ENCODE results near the gene DNAJC25. TPM values are rescaled to one million over a fixed set of nuclear protein-coding genes. Genes with fewer than 3 reads are reported as not detected.
A peak's percentile ranks its signal among the peaks of the same experiment; 100 is the strongest.
"Not testable (repeated sequence)": the region's sequence is repeated elsewhere in the genome, so short reads cannot be mapped to it uniquely, and the experiment has no call there.

DNAJC25 gene
- total RNA-seq, 1 donor: 4.9 TPM

GRCh38 chr9:111645806-111646205, 14.7 kb downstream of the DNAJC25 start:
- Histone ChIP-seq H3K9me3 (ENCODE audit: low read depth, low read length) (no peaks in the 10 kb centered on the region), H3K27me3 (ENCODE audit: insufficient read depth, low read length) (no peaks in the 10 kb centered on the region), H3K4me3 (ENCODE audit: low read length) (no peak overlapping the region), H3K4me1 (ENCODE audit: insufficient read depth, low read length) (no peaks in the 10 kb centered on the region)

- H3K27me3 ChIP-seq (ENCODE audit: insufficient read depth, low read length): no peaks in the 10 kb centered on the region
- no peak overlapping the region for H3K4me3 ChIP-seq (ENCODE audit: low read length)
- H3K9me3 ChIP-seq (ENCODE audit: low read depth, low read length): no peaks in the 10 kb centered on the region
- H3K4me1 ChIP-seq (ENCODE audit: insufficient read depth, low read length): no peaks in the 10 kb centered on the region
These were observed 15.3 kb downstream of the DNAJC25 start for GRCh38 chr9:111646417-111646816.

- H3K27me3 ChIP-seq (ENCODE audit: insufficient read depth, low read length): no peaks in the 10 kb centered on the region
- H3K4me1 ChIP-seq (ENCODE audit: insufficient read depth, low read length): no peaks in the 10 kb centered on the region
- no peak overlapping the region for H3K4me3 ChIP-seq (ENCODE audit: low read length)
- no peaks in the 10 kb centered on the region for H3K9me3 ChIP-seq (ENCODE audit: low read depth, low read length)
These were observed 16.9 kb downstream of the DNAJC25 start for GRCh38 chr9:111648066-111648465.

- H3K4me1 ChIP-seq (ENCODE audit: insufficient read depth, low read length): no peaks in the 10 kb centered on the region
- H3K9me3 ChIP-seq (ENCODE audit: low read depth, low read length): no peaks in the 10 kb centered on the region
- H3K27me3 ChIP-seq (ENCODE audit: insufficient read depth, low read length): no peaks in the 10 kb centered on the region
- no peak overlapping the region for H3K4me3 ChIP-seq (ENCODE audit: low read length)
These were observed 17.9 kb downstream of the DNAJC25 start for GRCh38 chr9:111649016-111649415.

GRCh38 chr9:111657051-111657450, 25.9 kb downstream of the DNAJC25 start:
- peaks cover 7% of the 10 kb centered on the region for H3K4me1 ChIP-seq (ENCODE audit: insufficient read depth, low read length)
- no peaks in the 10 kb centered on the region for H3K9me3 ChIP-seq (ENCODE audit: low read depth, low read length)
- H3K4me3 ChIP-seq (ENCODE audit: low read length): no peak overlapping the region
- no peaks in the 10 kb centered on the region for H3K27me3 ChIP-seq (ENCODE audit: insufficient read depth, low read length)

- Histone ChIP-seq H3K4me3 (ENCODE audit: low read length) (no peak overlapping the region), H3K4me1 (ENCODE audit: insufficient read depth, low read length) (peaks cover 26% of the 10 kb centered on the region), H3K27me3 (ENCODE audit: insufficient read depth, low read length) (no peaks in the 10 kb centered on the region), H3K9me3 (ENCODE audit: low read depth, low read length) (no peaks in the 10 kb centered on the region)
These were observed 27.8 kb downstream of the DNAJC25 start for GRCh38 chr9:111658943-111659342.

GRCh38 chr9:111659691-111660090, 28.6 kb downstream of the DNAJC25 start:
- Histone ChIP-seq H3K9me3 (ENCODE audit: low read depth, low read length) (no peaks in the 10 kb centered on the region), H3K27me3 (ENCODE audit: insufficient read depth, low read length) (no peaks in the 10 kb centered on the region), H3K4me3 (ENCODE audit: low read length) (no peak overlapping the region), H3K4me1 (ENCODE audit: insufficient read depth, low read length) (peaks cover 33% of the 10 kb centered on the region)

- Histone ChIP-seq H3K4me3 (ENCODE audit: low read length) (peak within 1 kb of the TSS; percentile 67), H3K27me3 (ENCODE audit: insufficient read depth, low read length) (no peaks in the 10 kb centered on the region), H3K9me3 (ENCODE audit: low read depth, low read length) (no peaks in the 10 kb centered on the region), H3K4me1 (ENCODE audit: insufficient read depth, low read length) (peaks cover 40% of the 10 kb centered on the region)
These were observed 30.1 kb downstream of the DNAJC25 start, which contains the start of gene GNG10 for GRCh38 chr9:111661150-111661801. TSS of gene GNG10 (plus strand) at chr9:111661605. CDS start at chr9:111661635, 30 bp downstream.

GRCh38 chr9:111661802-111662521, 30.8 kb downstream of the DNAJC25 start:
- H3K4me1 ChIP-seq (ENCODE audit: insufficient read depth, low read length): peaks cover 40% of the 10 kb centered on the region
- H3K27me3 ChIP-seq (ENCODE audit: insufficient read depth, low read length): no peaks in the 10 kb centered on the region
- H3K4me3 ChIP-seq (ENCODE audit: low read length): peak overlapping the region; percentile 67
- no peaks in the 10 kb centered on the region for H3K9me3 ChIP-seq (ENCODE audit: low read depth, low read length)

GRCh38 chr9:111662576-111663300, 31.6 kb downstream of the DNAJC25 start:
- H3K4me3 ChIP-seq (ENCODE audit: low read length): peak overlapping the region; percentile 67
- no peaks in the 10 kb centered on the region for H3K27me3 ChIP-seq (ENCODE audit: insufficient read depth, low read length)

GRCh38 chr9:111663301-111663823, 32.2 kb downstream of the DNAJC25 start:
- peaks cover 40% of the 10 kb centered on the region for H3K4me1 ChIP-seq (ENCODE audit: insufficient read depth, low read length)
- H3K27me3 ChIP-seq (ENCODE audit: insufficient read depth, low read length): no peaks in the 10 kb centered on the region
- peak overlapping the region; percentile 67 for H3K4me3 ChIP-seq (ENCODE audit: low read length)
- H3K9me3 ChIP-seq (ENCODE audit: low read depth, low read length): no peaks in the 10 kb centered on the region

More at GRCh38 chr9:111662576-111663300, 31.6 kb downstream of the DNAJC25 start:
- no peaks in the 10 kb centered on the region for H3K9me3 ChIP-seq (ENCODE audit: low read depth, low read length)
- H3K4me1 ChIP-seq (ENCODE audit: insufficient read depth, low read length): peaks cover 40% of the 10 kb centered on the region

- Histone ChIP-seq H3K9me3 (ENCODE audit: low read depth, low read length) (no peaks in the 10 kb centered on the region), H3K27me3 (ENCODE audit: insufficient read depth, low read length) (no peaks in the 10 kb centered on the region), H3K4me1 (ENCODE audit: insufficient read depth, low read length) (peaks cover 22% of the 10 kb centered on the region), H3K4me3 (ENCODE audit: low read length) (no peak overlapping the region)
These were observed 37.0 kb downstream of the DNAJC25 start for GRCh38 chr9:111668026-111668573.

GRCh38 chr9:111668601-111669000, 37.5 kb downstream of the DNAJC25 start:
- H3K9me3 ChIP-seq (ENCODE audit: low read depth, low read length): not testable (repeated sequence)
- H3K4me1 ChIP-seq (ENCODE audit: insufficient read depth, low read length): peaks cover 17% of the 10 kb centered on the region

GRCh38 chr9:111674319-111674718, 43.2 kb downstream of the DNAJC25 start:
- Histone ChIP-seq H3K9me3 (ENCODE audit: low read depth, low read length) (no peaks in the 10 kb centered on the region), H3K27me3 (ENCODE audit: insufficient read depth, low read length) (no peaks in the 10 kb centered on the region), H3K4me3 (ENCODE audit: low read length) (no peak overlapping the region), H3K4me1 (ENCODE audit: insufficient read depth, low read length) (no peaks in the 10 kb centered on the region)

More at GRCh38 chr9:111668601-111669000, 37.5 kb downstream of the DNAJC25 start:
- H3K4me3 ChIP-seq (ENCODE audit: low read length); H3K27me3 ChIP-seq (ENCODE audit: insufficient read depth, low read length): not testable (repeated sequence)

- Histone ChIP-seq H3K27me3 (ENCODE audit: insufficient read depth, low read length) (no peaks in the 10 kb centered on the region), H3K9me3 (ENCODE audit: low read depth, low read length) (no peaks in the 10 kb centered on the region), H3K4me3 (ENCODE audit: low read length) (no peak overlapping the region), H3K4me1 (ENCODE audit: insufficient read depth, low read length) (no peaks in the 10 kb centered on the region)
These were observed 45.0 kb downstream of the DNAJC25 start for GRCh38 chr9:111676116-111676515.

Data from mononuclear cell (primary cell).